Lower leg skin (tissue), 4 donors: ENCODE results near the gene ZRANB1. TPM values are rescaled to one million over a fixed set of nuclear protein-coding genes. Genes with fewer than 3 reads are reported as not detected.

Source experiments
- DNase-seq, 2 donors: peaks; one replicate each; pipeline ENCODE4 v3.0.0-alpha.2; 2019; ENCODE audit warnings: low spot score in 2 of 2
- H3K4me3 ChIP-seq: fragments of 200-600 bp; sonication (generic); 2 replicates; pipeline ENCODE4 v1.5.1; 2017; ENCODE audit warnings: mild to moderate bottlenecking, low read depth; ENCODE audit not compliant: poor library complexity, severe bottlenecking
- POLR2A ChIP-seq, 2 donors: fragments of 450-650 bp; IDR thresholded peaks; one replicate each; pipeline ENCODE4 v1.6.1; 2016 to 2017; ENCODE audit warnings: antibody characterized with exemption in 2 of 2, mild to moderate bottlenecking in 1 of 2, moderate library complexity in 1 of 2
- WGBS, 2 donors: methylation state at CpG; one replicate each; pipeline ENCODE4 v1.1.5; 2018; 5-methylcytosine and 5-hydroxymethylcytosine counted together
- intact Hi-C: fragments of 100-400 bp; cut with DNase I; formaldehyde crosslinking; loops from one replicate; pipeline ENCODE4 v1.15.0; 2023; ENCODE audit warnings: low total_unique reads
- total RNA-seq, 4 donors: library from RNA; depleted of rRNA; stranded (reverse); fragments of >200 nt; gene quantifications; one replicate each; pipeline ENCODE4 v1.1.0, GENCODE V29; 2016
- TF ChIP-seq, protein P1 (sequence below), 3 donors: fragments of 450-650 bp; IDR thresholded peaks; one replicate each; pipeline ENCODE4 v1.5.1; 2016; ENCODE audit warnings: antibody characterized with exemption in 3 of 3, mild to moderate bottlenecking in 3 of 3, moderate library complexity in 2 of 3

Gene ZRANB1
- total RNA-seq, 4 donors from 2014 or later, result 26.5 to 40.6 (median 35.0) TPM

DNA sequence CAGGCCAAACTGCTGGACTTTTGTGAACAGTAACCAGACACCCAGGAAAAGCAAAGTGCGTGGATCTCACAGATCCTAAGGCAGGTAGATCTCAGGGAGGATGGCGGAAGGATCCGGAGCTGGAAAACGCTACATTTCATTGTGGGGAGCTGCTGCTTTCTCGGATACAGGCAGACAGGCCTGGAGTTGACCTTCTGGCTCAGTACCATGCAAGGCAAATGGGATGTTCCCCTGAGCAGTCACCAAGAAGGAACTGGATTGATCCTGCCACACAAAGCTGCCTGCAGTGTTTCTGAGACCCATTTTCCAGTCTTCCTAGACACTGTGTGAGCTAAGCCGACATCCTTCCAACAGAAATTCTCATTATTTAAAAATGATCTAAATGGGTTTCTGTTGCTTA, 65.5 kb downstream of the ZRANB1 start:
- no peak for TF ChIP-seq POLR2A (IDR thresholded peaks at IDR 0.05)
- TF ChIP-seq, protein P1, sequence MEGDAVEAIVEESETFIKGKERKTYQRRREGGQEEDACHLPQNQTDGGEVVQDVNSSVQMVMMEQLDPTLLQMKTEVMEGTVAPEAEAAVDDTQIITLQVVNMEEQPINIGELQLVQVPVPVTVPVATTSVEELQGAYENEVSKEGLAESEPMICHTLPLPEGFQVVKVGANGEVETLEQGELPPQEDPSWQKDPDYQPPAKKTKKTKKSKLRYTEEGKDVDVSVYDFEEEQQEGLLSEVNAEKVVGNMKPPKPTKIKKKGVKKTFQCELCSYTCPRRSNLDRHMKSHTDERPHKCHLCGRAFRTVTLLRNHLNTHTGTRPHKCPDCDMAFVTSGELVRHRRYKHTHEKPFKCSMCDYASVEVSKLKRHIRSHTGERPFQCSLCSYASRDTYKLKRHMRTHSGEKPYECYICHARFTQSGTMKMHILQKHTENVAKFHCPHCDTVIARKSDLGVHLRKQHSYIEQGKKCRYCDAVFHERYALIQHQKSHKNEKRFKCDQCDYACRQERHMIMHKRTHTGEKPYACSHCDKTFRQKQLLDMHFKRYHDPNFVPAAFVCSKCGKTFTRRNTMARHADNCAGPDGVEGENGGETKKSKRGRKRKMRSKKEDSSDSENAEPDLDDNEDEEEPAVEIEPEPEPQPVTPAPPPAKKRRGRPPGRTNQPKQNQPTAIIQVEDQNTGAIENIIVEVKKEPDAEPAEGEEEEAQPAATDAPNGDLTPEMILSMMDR (IDR thresholded peaks at IDR 0.05), result no peak
- no peak for DNase-seq
- no peak overlapping the region for H3K4me3 ChIP-seq
- 74 to 78% methylated on average over 6 of the region's 6 CpGs for WGBS, 2 donors
- intact Hi-C loops, result no loop called here

DNA sequence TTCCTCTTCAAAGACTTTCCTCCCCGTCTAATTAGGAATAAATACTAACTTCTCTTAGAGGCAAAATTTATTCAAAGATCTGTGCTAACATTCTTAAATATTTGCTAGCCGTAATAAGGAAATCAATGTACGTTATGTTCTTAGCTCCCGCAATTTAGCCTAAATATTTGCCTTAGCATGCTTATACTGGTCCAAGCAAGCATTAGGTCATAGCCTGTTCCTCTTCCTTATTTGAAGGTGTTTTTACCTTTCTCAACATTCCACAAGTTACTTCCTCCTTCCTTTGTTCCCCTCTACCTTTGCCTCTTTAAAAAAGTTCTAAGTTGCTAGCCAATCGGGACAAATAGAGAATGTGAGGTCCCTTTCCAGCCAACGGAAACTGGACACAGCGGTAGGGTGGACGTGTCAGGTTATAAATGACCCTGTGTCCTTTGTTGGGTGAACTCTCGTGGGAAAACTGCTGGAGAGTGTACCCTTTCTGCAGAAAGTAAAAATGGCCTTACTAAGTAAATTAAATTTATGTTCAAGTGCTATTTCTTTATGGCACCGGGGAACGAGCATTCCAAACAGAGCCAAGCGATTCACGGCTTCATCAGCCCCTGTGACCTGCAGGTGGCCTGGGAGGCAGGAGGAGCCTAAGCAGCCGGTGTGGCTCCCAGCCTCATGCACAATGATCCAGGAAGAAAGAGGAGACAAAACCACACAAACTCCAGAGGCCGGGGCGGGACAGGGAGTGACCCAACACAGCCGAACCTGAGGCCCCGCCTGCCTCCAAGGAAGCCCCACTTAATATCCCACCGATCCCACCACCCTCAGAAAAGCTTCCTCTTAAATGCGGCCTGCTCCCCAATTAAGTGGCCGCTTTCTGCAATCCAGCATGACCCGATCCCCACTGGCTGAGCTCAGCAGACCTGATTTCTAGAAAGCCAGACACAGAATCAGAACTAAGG, 67.0 kb downstream of the ZRANB1 start:
- DNase-seq, result no peak
- 81 to 83% methylated on average over 22 of the region's 22 CpGs for WGBS, 2 donors
- TF ChIP-seq POLR2A (IDR thresholded peaks at IDR 0.05), result no peak
- TF ChIP-seq, protein P1 (IDR thresholded peaks at IDR 0.05), result no peak
- H3K4me3 ChIP-seq, result no peak overlapping the region
- intact Hi-C loops, result no loop called here

GRCh38 chr10:125009661-125010161, 67.8 kb downstream of the ZRANB1 start:
- intact Hi-C loops, result no loop called here
- H3K4me3 ChIP-seq, result no peak overlapping the region
- WGBS, 2 donors, result 88 to 90% methylated on average over 15 of the region's 15 CpGs
- DNase-seq, result no peak
- TF ChIP-seq POLR2A (IDR thresholded peaks at IDR 0.05), result no peak
- TF ChIP-seq, protein P1 (IDR thresholded peaks at IDR 0.05), result no peak

DNA sequence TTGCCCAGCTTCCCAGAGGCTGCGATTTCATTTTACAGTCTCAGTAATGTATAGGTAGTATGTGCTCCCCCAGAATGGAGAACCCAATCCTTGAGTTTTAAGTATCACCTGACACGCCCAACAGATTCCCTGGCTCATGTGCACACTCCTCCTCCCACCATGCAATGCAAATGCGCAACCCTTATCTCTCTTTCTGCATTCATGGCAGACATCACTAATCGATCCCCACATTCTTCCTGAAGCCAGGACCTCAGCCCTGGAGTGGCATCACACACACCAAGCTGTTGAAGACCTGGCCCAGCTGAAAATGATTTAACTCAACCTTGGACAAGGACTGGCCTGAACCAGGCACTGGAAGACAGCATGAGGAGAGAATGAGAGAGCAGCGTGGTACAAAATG, 68.4 kb downstream of the ZRANB1 start:
- WGBS, 2 donors, result 94 to 97% methylated on average over 5 of the region's 5 CpGs

GRCh38 chr10:125011171-125011925, 69.4 kb downstream of the ZRANB1 start:
- WGBS, 2 donors, result 85 to 86% methylated on average over 16 of the region's 16 CpGs
- H3K4me3 ChIP-seq, result no peak overlapping the region
- TF ChIP-seq, protein P1 (IDR thresholded peaks at IDR 0.05), result no peak
- TF ChIP-seq POLR2A (IDR thresholded peaks at IDR 0.05), result no peak

More for the DNA sequence above, 68.4 kb downstream of the ZRANB1 start:
- no peak for DNase-seq
- TF ChIP-seq, protein P1 (IDR thresholded peaks at IDR 0.05), result no peak
- no peak for TF ChIP-seq POLR2A (IDR thresholded peaks at IDR 0.05)
- no peak overlapping the region for H3K4me3 ChIP-seq
- intact Hi-C loops, result no loop called here

More at GRCh38 chr10:125011171-125011925, 69.4 kb downstream of the ZRANB1 start:
- no peak for DNase-seq
- intact Hi-C loops, result no loop called here
